ENCODE results near the gene TPBG.
A peak's percentile ranks its signal among the peaks of the same experiment; 100 is the strongest.
"Not testable (repeated sequence)": the region's sequence is repeated elsewhere in the genome, so short reads cannot be mapped to it uniquely, and the experiment has no call there.

The TPBG gene

DNA sequence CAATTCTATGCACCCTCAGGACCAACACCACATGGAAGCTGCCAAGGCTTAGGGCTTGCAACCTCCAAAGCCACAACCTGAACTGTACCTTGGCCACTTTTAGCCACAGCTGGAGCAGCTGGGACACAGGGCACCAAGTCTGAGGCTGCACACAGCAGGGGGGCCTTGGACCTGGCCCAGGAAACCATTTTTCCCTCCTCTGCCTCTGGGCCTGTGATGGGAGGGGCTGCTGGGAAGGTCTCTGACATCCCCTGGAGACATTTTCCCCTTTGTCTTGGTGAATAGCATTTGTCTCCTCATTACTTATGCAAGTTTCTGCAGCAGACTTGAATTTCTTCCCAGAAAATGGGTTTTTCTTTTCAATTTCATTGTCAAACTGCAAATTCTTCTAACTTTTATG lies 13.0 kb downstream of the TPBG start:
- DNase-seq (ENCODE audit: low spot score), result no peak

DNA sequence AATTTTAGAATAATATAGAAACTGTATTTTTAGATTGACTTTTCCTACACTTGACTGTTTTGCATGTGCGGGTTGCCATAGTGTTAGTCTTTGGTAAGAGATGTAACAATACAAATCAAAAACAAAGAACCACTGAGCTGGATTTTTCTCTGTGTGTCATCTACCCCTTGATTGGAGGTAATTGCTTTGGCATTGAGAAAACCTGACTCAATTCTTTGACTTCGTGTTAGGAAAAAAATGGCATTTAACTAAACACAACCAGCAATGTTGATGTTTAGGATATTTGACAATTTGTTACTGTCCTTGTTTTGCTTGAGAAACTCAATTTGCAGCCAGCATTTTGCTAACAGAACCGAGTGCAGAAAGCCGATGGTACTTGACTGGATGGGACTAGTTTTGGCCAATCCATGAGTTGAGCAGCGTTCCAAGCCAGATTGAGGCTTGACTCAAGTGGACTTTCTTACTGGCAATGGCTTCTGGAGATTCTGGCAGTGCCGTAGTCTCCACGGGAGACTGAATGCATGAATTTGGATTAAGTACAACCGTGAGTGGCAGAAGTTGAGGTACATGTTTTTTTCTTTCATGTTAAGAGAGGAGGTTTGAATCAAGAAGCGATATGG lies 17.1 kb downstream of the TPBG start:
- no peak for DNase-seq (ENCODE audit: low spot score)

DNA sequence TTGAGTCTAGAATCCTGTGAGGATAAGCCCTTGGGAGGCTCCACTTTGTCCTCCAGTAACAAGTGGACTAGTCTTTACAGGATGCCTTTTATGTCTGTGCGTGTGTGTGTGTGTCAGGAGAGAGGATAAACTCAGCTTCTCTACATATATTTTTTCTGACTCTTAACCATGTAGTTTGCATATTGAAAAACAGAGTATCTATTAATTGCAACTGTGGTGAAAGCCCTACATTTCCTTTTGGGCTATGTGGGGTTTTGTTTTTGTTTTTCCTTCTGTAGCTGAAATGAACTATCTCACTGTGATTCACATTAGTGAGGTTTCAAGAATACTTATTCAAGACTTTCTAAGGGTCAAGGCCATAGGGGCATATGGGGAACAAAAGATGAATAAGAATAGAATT lies 17.7 kb downstream of the TPBG start:
- no peak for DNase-seq (ENCODE audit: low spot score)

DNA sequence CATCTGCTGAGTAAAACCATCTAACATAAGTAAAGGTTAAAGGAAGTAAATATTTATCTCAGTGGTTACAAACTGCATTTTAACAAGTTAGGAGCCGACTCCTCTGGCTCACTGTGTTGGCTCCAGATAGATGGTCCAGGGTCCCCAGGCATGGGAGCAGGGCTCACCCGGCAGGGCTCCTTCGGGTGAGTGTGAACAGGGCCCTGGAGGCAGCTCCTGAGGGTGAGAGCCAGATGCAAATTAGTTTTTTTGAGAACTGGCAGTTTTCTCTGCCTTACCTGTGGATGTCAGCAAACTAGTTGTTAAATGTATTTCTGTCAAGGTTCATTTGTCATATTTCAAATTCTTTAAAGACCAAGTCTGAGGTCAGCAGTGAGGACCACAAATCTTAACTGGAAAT lies 21.5 kb downstream of the TPBG start:
- no peak for DNase-seq (ENCODE audit: low spot score)

- DNase-seq (ENCODE audit: low spot score), result no peak
These were observed 21.9 kb downstream of the TPBG start for GRCh38 chr6:82385546-82385945.

GRCh38 chr6:82385961-82386360 lies 22.3 kb downstream of the TPBG start:
- DNase-seq (ENCODE audit: low spot score), result no peak

DNA sequence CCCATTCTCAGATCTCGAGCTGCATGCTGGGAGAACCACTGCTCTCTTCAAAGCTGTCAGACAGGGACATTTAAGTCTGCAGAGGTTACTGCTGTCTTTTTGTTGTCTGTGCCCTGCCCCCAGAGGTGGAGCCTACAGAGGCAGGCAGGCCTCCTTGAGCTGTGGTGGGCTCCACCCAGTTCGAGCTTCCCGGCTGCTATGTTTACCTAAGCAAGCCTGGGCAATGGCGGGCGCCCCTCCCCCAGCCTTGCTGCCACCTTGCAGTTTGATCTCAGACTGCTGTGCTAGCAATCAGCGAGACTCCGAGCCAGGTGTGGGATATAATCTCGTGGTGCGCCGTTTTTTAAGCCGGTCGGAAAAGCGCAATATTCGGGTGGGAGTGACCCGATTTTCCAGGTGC lies 31.2 kb downstream of the TPBG start:
- DNase-seq (ENCODE audit: low spot score), result not testable (repeated sequence)

GRCh38 chr6:82396964-82397751 lies 33.5 kb downstream of the TPBG start:
- DNase-seq (ENCODE audit: low spot score), result peak; percentile 71

GRCh38 chr6:82397962-82398692 lies 34.5 kb downstream of the TPBG start:
- DNase-seq (ENCODE audit: low spot score), result peak; percentile 15

DNA sequence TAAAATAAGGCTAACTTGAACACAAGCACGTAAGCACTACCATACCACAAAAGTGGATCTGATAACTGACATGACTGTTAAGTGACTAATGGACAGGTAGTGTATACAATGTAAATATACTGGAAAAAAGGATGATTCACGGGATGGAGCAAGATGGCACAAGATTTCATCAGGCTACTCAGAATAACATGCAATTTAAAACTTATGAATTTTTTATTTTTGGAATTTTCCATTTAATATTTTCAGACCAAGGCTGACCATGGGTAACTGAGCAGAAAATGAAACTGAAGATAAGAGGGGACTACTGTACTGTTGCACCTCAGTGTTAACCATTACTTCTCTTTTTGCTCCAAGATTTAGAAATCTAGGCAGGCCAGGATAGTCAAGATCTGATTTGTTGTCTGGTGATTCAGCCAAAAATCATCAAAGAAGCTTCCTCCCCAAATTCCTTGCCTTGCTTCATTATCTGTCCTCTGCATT lies 45.4 kb downstream of the TPBG start:
- peak; percentile 50 for DNase-seq (ENCODE audit: low spot score)

GRCh38 chr6:82410151-82410648 lies 46.6 kb downstream of the TPBG start:
- no peak for DNase-seq (ENCODE audit: low spot score)

DNA sequence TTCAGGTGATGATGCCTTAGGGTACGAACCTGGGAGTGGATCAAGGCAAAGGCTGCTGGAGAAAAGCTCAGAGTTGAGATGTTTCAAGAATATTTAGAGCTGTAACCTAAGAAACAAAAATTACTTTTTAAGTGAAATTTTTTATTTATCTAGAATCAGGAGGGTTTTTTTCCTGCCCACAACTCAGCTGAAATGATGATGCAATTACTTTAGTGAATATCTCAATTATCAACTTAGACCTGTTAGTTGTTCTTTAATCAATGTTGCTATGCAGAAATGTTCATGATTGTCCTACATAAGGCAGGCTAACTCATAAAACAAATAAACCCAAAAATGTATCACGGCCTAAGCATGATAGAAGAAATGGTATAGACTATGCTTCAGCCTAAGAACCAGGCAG lies 50.3 kb downstream of the TPBG start:
- no peak for DNase-seq (ENCODE audit: low spot score)

DNA sequence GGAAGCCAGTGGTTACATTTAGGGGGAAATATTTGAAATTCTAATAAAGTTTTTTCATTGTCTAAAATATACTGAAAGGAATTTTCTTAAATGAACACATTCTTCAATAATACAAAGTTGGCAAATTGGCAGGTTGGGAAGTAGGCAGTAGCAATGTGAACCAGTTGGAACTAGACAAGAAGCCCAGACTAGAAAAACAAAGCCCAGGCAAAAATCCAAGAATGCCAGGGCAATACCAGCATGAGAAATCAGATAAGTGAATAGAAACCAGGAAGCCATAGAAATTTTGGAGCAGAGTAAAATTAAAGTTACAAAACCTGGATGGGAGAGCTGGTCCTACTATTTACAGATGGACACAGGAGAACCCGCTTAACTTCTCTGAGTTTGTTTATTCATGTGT lies 52.2 kb downstream of the TPBG start:
- no peak for DNase-seq (ENCODE audit: low spot score)

GRCh38 chr6:82416346-82416745 lies 52.7 kb downstream of the TPBG start:
- no peak for DNase-seq (ENCODE audit: low spot score)

Measured in RKO (cell line).